GM20000 (cell line): ENCODE data around the gene KPNA1.
A peak's percentile ranks its signal among the peaks of the same experiment; 100 is the strongest.

Experiments used
- DNase-seq: peaks from one replicate; pipeline ENCODE4 v3.0.0; 2012; ENCODE audit warnings: low spot score
- CTCF ChIP-seq: IDR thresholded peaks from 2 replicates; pipeline ENCODE4 v1.5.1; 2012; ENCODE audit warnings: mild to moderate bottlenecking, control low read depth; ENCODE audit errors: extremely low read depth, missing control alignments

KPNA1 gene

GRCh38 chr3:122392868-122393844 lies 121.6 kb downstream of the KPNA1 start:
- TF ChIP-seq CTCF, result peak; percentile 64
- peak; percentile 34 for DNase-seq

GRCh38 chr3:122391681-122392446 lies 122.9 kb downstream of the KPNA1 start:
- TF ChIP-seq CTCF, result no peak
- no peak for DNase-seq

- no peak for TF ChIP-seq CTCF
- DNase-seq, result no peak
Measured at GRCh38 chr3:122390665-122391064, 124.1 kb downstream of the KPNA1 start.

- no peak for TF ChIP-seq CTCF
- no peak for DNase-seq
Measured at GRCh38 chr3:122389892-122390291, 124.8 kb downstream of the KPNA1 start.

GRCh38 chr3:122389197-122389596 lies 125.5 kb downstream of the KPNA1 start:
- no peak for TF ChIP-seq CTCF
- no peak for DNase-seq

- no peak for DNase-seq
- TF ChIP-seq CTCF, result no peak
Measured at GRCh38 chr3:122387709-122388108, 127.0 kb downstream of the KPNA1 start.
